NCI-H2171 (cell line): ENCODE data around the gene ANKEF1.

ENCODE experiments used
- DNase-seq: peaks from one replicate; lab custom pipeline; 2025; lab: John Stamatoyannopoulos, UW

ANKEF1 gene

DNA sequence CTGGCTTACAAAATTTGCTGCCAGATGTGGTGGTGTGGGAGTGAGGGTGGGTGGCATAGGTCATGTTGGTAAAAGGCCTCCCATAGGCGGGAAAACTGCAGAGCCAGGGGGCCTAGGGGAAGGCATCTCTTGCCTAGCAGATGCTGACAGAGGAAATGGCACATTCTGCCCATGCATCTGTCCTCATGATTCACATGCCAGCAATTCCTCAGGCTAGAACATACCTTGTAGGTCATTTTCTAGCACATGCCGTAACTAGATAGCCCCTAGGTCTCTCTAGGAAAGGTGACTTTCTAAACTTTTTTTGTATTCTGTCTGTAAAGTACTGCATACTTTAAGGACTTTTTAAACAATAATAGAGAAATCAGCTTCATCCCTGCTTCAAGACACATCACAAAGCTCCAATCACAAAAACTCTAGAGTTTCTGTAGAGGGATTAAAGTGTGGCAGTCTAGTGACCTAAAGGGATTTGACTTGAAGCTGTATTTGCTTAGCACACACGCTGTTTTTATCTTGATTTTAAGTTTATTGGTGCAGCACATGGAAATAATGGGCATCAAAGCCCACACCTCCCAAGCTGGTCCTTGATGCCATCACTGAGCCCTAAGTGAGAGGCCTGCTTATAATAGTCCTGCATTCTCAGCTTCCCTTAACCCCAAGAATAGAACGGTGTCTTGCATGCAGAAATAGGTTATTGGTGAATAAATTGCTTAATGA lies 55.2 kb downstream of the ANKEF1 start:
- no peak for DNase-seq

DNA sequence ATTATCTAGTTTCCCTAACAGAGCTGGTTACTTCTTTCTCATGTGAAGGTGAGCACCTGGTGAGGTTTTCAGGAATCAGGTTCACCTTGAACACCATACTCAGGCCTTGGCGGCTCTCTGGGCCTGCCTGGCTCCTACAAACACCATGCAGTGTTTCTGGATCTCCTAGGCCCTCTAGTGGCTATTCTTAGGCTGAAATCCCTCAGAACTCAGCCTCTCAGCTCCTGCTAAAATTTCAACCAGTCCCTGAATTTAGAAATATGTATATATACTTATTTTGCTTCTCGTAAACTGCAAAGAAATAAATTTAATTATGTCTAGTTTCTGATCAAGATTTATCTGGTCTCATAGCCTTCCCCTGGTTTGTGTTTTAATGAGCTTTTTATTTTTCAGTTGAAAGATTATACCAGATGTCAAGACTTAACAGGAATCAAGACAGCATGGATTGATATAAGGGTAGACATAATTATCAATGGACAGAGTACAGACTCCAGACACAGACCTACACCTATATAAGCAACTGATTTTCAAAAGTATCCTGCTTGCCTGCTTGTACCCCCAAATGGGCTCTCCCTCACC lies 55.9 kb downstream of the ANKEF1 start:
- DNase-seq, result peak; percentile 58

- DNase-seq, result no peak
Observed at GRCh38 chr20:10093087-10093591, 58.4 kb downstream of the ANKEF1 start.

GRCh38 chr20:10094566-10095173 lies 59.9 kb downstream of the ANKEF1 start:
- no peak for DNase-seq

- no peak for DNase-seq
Observed at GRCh38 chr20:10096790-10097189, 62.0 kb downstream of the ANKEF1 start.

DNA sequence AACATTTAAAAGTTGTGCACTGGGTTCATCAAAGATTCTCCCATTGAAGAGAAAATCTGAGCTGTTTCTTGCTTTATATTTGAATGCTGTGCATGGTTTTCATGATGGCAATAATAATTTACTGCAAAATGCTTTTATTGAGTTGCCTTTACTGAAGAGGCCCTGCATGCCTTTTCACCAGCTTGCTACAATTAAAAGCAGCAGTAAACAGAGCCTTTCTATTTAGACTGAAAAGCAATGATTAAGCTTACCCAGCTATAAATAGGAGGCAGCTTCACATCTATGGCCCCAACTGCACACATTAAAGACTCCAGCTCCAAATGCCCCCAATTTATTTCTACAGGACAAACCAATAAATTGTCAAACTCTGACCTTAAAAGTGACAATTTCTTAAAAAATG lies 70.3 kb downstream of the ANKEF1 start:
- no peak for DNase-seq
